SK-N-SH treated with all-trans-retinoic acid at 6 μM for 48 hours (cell line): ENCODE measurements around the gene SIRPB1.
"Not testable (repeated sequence)": the region's sequence is repeated elsewhere in the genome, so short reads cannot be mapped to it uniquely, and the experiment has no call there.

ENCODE experiments used
- ARNTL ChIP-seq: fragments of 450-650 bp; formaldehyde crosslinking; IDR thresholded peaks from 2 replicates; pipeline ENCODE4 v1.5.0; 2020; ENCODE audit warnings: low read depth, mild to moderate bottlenecking, moderate library complexity, borderline replicate concordance
- BACH2 ChIP-seq: fragments of 250-450 bp; sonication (Bioruptor Pico); IDR thresholded peaks from 2 replicates; pipeline ENCODE4 v1.9.0; 2021; ENCODE audit warnings: mild to moderate bottlenecking, borderline replicate concordance
- PATZ1 ChIP-seq: fragments of 250-450 bp; sonication (Bioruptor Pico); IDR thresholded peaks from 2 replicates; pipeline ENCODE4 v1.8.0; 2020; ENCODE audit warnings: mild to moderate bottlenecking, moderate library complexity, borderline replicate concordance
- PPARA ChIP-seq: fragments of 250-450 bp; sonication (Bioruptor Pico); IDR thresholded peaks from 2 replicates; pipeline ENCODE4 v1.5.0; 2020; ENCODE audit warnings: mild to moderate bottlenecking, borderline replicate concordance

- not testable (repeated sequence) for TF ChIP-seq PPARA, ARNTL, PATZ1, BACH2 (CRISPR knock-in tag)
Observed at GRCh38 chr20:1576003-1576402, 43.8 kb downstream of the SIRPB1 start.
